ENCODE measurements around the gene C14orf119. TPM values are rescaled to one million over a fixed set of nuclear protein-coding genes. Genes with fewer than 3 reads are reported as not detected.

Gene C14orf119
- total RNA-seq, 1 experiment from 2014 or later = 65.1 TPM

GRCh38 chr14:23109769-23110168, 14.5 kb downstream of the C14orf119 start:
- no peak overlapping the region for H4K91ac ChIP-seq (ENCODE audit: insufficient read length, low read depth, low read length)
- peaks cover 8 to 9% of the 10 kb centered on the region in 2 experiments for H3K9me3 Mint-ChIP-seq
- no peaks in the 10 kb centered on the region for H3K27me3 ChIP-seq (ENCODE audit: insufficient read depth, low read length)
- TF ChIP-seq CTCF (conservative IDR thresholded peaks at IDR 0.05) = no peak
- no peak overlapping the region for H2AFZ ChIP-seq (ENCODE audit: low read length)
- no peak for DNase-seq
- H4K8ac ChIP-seq (replicated peaks; ENCODE audit: insufficient read length, low read depth, low read length) = no peak overlapping the region
- no peak overlapping the region for H2BK20ac ChIP-seq (ENCODE audit: low read depth, low read length, poor library complexity, severe bottlenecking)
- H3K36me3 Mint-ChIP-seq (ENCODE audit: insufficient read depth in 1 of 3, low read depth in 3 of 3) = peaks cover 0 to 3% (median 0%) of the 10 kb centered on the region in 3 experiments; a peak in 1 of 7 replicates
- no peaks in the 10 kb centered on the region for H3K79me2 ChIP-seq (ENCODE audit: insufficient read depth, low read length)
- no peak overlapping the region for H2AK5ac ChIP-seq (ENCODE audit: insufficient read length, low read length)
- H4K5ac ChIP-seq (ENCODE audit: insufficient read length, low read depth, low read length) = no peak overlapping the region
- no peak overlapping the region for H3K9ac ChIP-seq (ENCODE audit: extremely low read depth, insufficient read length, low read length)
- no peak overlapping the region for H3K14ac ChIP-seq (ENCODE audit: insufficient read depth, low read length)
- H3K4me3 Mint-ChIP-seq = no peak overlapping the region
- no peak overlapping the region for H2BK12ac ChIP-seq (ENCODE audit: insufficient read length, low read depth, low read length)
- H3K4me1 ChIP-seq (ENCODE audit: insufficient read depth, low read length) = peaks cover 2% of the 10 kb centered on the region; the same call in 1 of the 2 replicates
- WGBS (ENCODE audit: extremely low coverage, insufficient read length, low lambda C conversion rate) = no CpG with 5 or more reads among the region's 1 CpG
- no peak overlapping the region for H3K4ac ChIP-seq (ENCODE audit: low read depth, low read length)
- no peak overlapping the region for H2BK120ac ChIP-seq (ENCODE audit: low read depth, low read length, poor library complexity, severe bottlenecking)
- H3K23ac ChIP-seq (ENCODE audit: insufficient read length, low read depth, low read length) = no peak overlapping the region
- H3K4me2 ChIP-seq (ENCODE audit: insufficient read depth, insufficient read length, low read length) = no peak overlapping the region
- H2BK5ac ChIP-seq (ENCODE audit: insufficient read length, low read length) = no peak overlapping the region
- H3T11ph ChIP-seq (ENCODE audit: low read length) = no peak overlapping the region
- H3K4me1 Mint-ChIP-seq = peaks cover 33 to 34% of the 10 kb centered on the region in 2 experiments
- no peaks in the 10 kb centered on the region for H3K79me1 ChIP-seq (ENCODE audit: insufficient read depth, low read depth, low read length, poor library complexity, severe bottlenecking)
- H4K20me1 ChIP-seq (ENCODE audit: control insufficient read depth, insufficient read depth, insufficient read length) = no peaks in the 10 kb centered on the region
- H3K9me3 ChIP-seq (ENCODE audit: control insufficient read depth, low read depth, low read length) = no peaks in the 10 kb centered on the region
- no peak overlapping the region for H3K18ac ChIP-seq (ENCODE audit: insufficient read length, low read depth, low read length)
- no peak overlapping the region for H3K27ac ChIP-seq (ENCODE audit: insufficient read length, low read depth, low read length)
- no peaks in the 10 kb centered on the region for H3K23me2 ChIP-seq (ENCODE audit: insufficient read length, low read depth, low read length, poor library complexity, severe bottlenecking)
- H3K27ac Mint-ChIP-seq = no peak overlapping the region
- no peak overlapping the region for H3K56ac ChIP-seq (ENCODE audit: insufficient read length, low read depth, low read length)
- peaks cover 13% of the 10 kb centered on the region for H3K27me3 Mint-ChIP-seq (ENCODE audit: low read depth)
- no peak overlapping the region for H2BK15ac ChIP-seq (ENCODE audit: low read depth, low read length)

Data from H9 (cell line).